HepG2 (cell line): Measurements from ENCODE around the gene BEAN1. TPM values are rescaled to one million over a fixed set of nuclear protein-coding genes. Genes with fewer than 3 reads are reported as not detected.
A peak's percentile ranks its signal among the peaks of the same experiment; 100 is the strongest.

Experiments
- ARHGAP35 ChIP-seq: sonication (generic); formaldehyde crosslinking; IDR thresholded peaks from 2 replicates; pipeline ENCODE4 v1.9.0; 2022; ENCODE audit warnings: mild to moderate bottlenecking, inconsistent platforms, moderate library complexity, missing genetic modification reagents, borderline replicate concordance
- CC2D1A ChIP-seq: sonication (generic); formaldehyde crosslinking; IDR thresholded peaks from 2 replicates; pipeline ENCODE4 v1.8.1; 2023; ENCODE audit warnings: mild to moderate bottlenecking, missing genetic modification reagents
- ELK4 ChIP-seq: sonication (generic); formaldehyde crosslinking; IDR thresholded peaks from 2 replicates; pipeline ENCODE4 v1.9.0; 2021; ENCODE audit warnings: missing genetic modification reagents, borderline replicate concordance
- ETS1 ChIP-seq: sonication (generic); formaldehyde crosslinking; IDR thresholded peaks from 2 replicates; pipeline ENCODE4 v1.4.0; 2020; ENCODE audit warnings: missing genetic modification reagents
- GPBP1L1 ChIP-seq: sonication (generic); formaldehyde crosslinking; IDR thresholded peaks from 2 replicates; pipeline ENCODE4 v1.5.0; 2020; ENCODE audit warnings: mild to moderate bottlenecking, missing genetic modification reagents
- ISL2 ChIP-seq: sonication (generic); formaldehyde crosslinking; IDR thresholded peaks from 2 replicates; pipeline ENCODE4 v1.5.0; 2020; ENCODE audit warnings: missing genetic modification reagents
- LBX2 ChIP-seq: sonication (generic); formaldehyde crosslinking; IDR thresholded peaks from 2 replicates; pipeline ENCODE4 v1.5.0; 2020; ENCODE audit warnings: missing genetic modification reagents, mild to moderate bottlenecking, borderline replicate concordance
- MYNN ChIP-seq: sonication (generic); formaldehyde crosslinking; IDR thresholded peaks from 2 replicates; pipeline ENCODE4 v1.4.0; 2020; ENCODE audit warnings: mild to moderate bottlenecking, low read depth, missing genetic modification reagents
- NBN ChIP-seq: fragments of 450-650 bp; conservative IDR thresholded peaks from 2 replicates; pipeline ENCODE4 v1.6.1; 2017
- NCOA2 ChIP-seq: sonication (generic); formaldehyde crosslinking; IDR thresholded peaks from 2 replicates; pipeline ENCODE4 v1.8.0; 2022; ENCODE audit warnings: inconsistent platforms
- PITX1 ChIP-seq: sonication (generic); formaldehyde crosslinking; IDR thresholded peaks from 2 replicates; pipeline ENCODE4 v1.5.1; 2020; ENCODE audit warnings: mild to moderate bottlenecking, missing genetic modification reagents
- PRPF4 ChIP-seq: fragments of 200-400 bp; formaldehyde crosslinking; IDR thresholded peaks from 2 replicates; pipeline ENCODE4 v1.6.1; 2016; ENCODE audit warnings: low read length, low read depth; ENCODE audit not compliant: poor library complexity, severe bottlenecking
- SNAI1 ChIP-seq: sonication (generic); formaldehyde crosslinking; IDR thresholded peaks from 2 replicates; pipeline ENCODE4 v1.5.0; 2020; ENCODE audit warnings: mild to moderate bottlenecking, missing genetic modification reagents, borderline replicate concordance
- SNAPC4 ChIP-seq: sonication (generic); formaldehyde crosslinking; IDR thresholded peaks from 2 replicates; pipeline ENCODE4 v1.4.0; 2020; ENCODE audit warnings: mild to moderate bottlenecking, missing genetic modification reagents
- SRSF4 ChIP-seq: fragments of 200-400 bp; formaldehyde crosslinking; IDR thresholded peaks from one replicate; pipeline ENCODE4 v1.6.1; 2018; ENCODE audit warnings: mild to moderate bottlenecking, low read depth, low read length, moderate library complexity; ENCODE audit not compliant: poor library complexity, severe bottlenecking
- TRIM22 ChIP-seq: fragments of 450-650 bp; IDR thresholded peaks from 2 replicates; pipeline ENCODE4 v1.6.1; 2017
- ZNF605 ChIP-seq: sonication (generic); formaldehyde crosslinking; IDR thresholded peaks from 2 replicates; pipeline ENCODE4 v1.8.0; 2022; ENCODE audit warnings: mild to moderate bottlenecking, missing genetic modification reagents
- ZNF747 ChIP-seq: sonication (generic); formaldehyde crosslinking; IDR thresholded peaks from 2 replicates; pipeline ENCODE4 v1.8.1; 2023; ENCODE audit warnings: missing genetic modification reagents, mild to moderate bottlenecking, borderline replicate concordance
- ZSCAN30 ChIP-seq: sonication (generic); formaldehyde crosslinking; IDR thresholded peaks from 2 replicates; pipeline ENCODE4 v1.5.0; 2020; ENCODE audit warnings: mild to moderate bottlenecking, missing genetic modification reagents
- polyA plus RNA-seq, 8 experiments: library from polyadenylated mRNA; depleted of rRNA in 3 of 8; stranded (reverse) in 7 of 8; unstranded in 1 of 8; fragments of >200 nt; fragmentation: Illumina TruSeq in 4 of 8; extraction: Trizol in 4 of 8; gene quantifications; 2 replicates each; pipeline versions ENCODE4 v1.2.1 to v1.2.3, GENCODE V29; 2011 to 2016; ENCODE audit warnings: low read depth in 4 of 8, missing spikeins in 1 of 8, mixed read lengths in 1 of 8; ENCODE audit not compliant: insufficient read depth in 1 of 8
- total RNA-seq, 5 experiments: library from RNA; depleted of rRNA; stranded (reverse); fragments of >200 nt; fragmentation: Illumina TruSeq; extraction: Trizol; gene quantifications; 2 replicates each; pipeline ENCODE4 v1.2.3, GENCODE V29; 2016; ENCODE audit warnings: low read depth in 1 of 5

Gene BEAN1
- total and polyA plus RNA-seq, 2 of the 13 experiments (the other 11 are each of a cell fraction or from before 2014, with no cell fraction given) = 0.53 to 1.4 TPM

GRCh38 chr16:66513111-66513723 lies 86.1 kb downstream of the BEAN1 start (continued):
- no peak for TF ChIP-seq ISL2 (CRISPR knock-in tag)
- TF ChIP-seq PRPF4 = no peak
- no peak for TF ChIP-seq SRSF4
- TF ChIP-seq ELK4 (CRISPR knock-in tag) = no peak
- no peak for TF ChIP-seq MYNN (CRISPR knock-in tag)
- no peak for TF ChIP-seq TRIM22
- TF ChIP-seq NCOA2 = peak; percentile 30; the same call in 1 of the 2 replicates
- TF ChIP-seq SNAI1 = no peak
- TF ChIP-seq NBN = no peak
- no peak for TF ChIP-seq LBX2 (CRISPR knock-in tag)
- TF ChIP-seq ZNF605 (CRISPR knock-in tag) = 0 out of 2 replicates have a peak, but pooled peaks have one; percentile 3
- TF ChIP-seq SNAPC4 (CRISPR knock-in tag) = no peak
- no peak for TF ChIP-seq ARHGAP35
- no peak for TF ChIP-seq ZNF747 (CRISPR knock-in tag)
- TF ChIP-seq PITX1 (CRISPR knock-in tag) = 0 out of 2 replicates have a peak, but pooled peaks have one; percentile 15
- TF ChIP-seq GPBP1L1 (CRISPR knock-in tag) = no peak
- no peak for TF ChIP-seq CC2D1A (CRISPR knock-in tag)
- TF ChIP-seq ZSCAN30 = no peak
- TF ChIP-seq ETS1 (CRISPR knock-in tag) = no peak
